GM12891 (cell line): ENCODE results near the gene CGGBP1.

Experiments
- PAX5 ChIP-seq: IDR thresholded peaks from 2 replicates; pipeline ENCODE4 v1.6.1; 2011; ENCODE audit warnings: low read length, moderate library complexity, mild to moderate bottlenecking; ENCODE audit not compliant: insufficient read depth, severe bottlenecking
- POLR2A ChIP-seq: IDR thresholded peaks from 2 replicates; pipeline ENCODE4 v1.6.1; 2011; ENCODE audit warnings: low read depth, low read length, control low read depth
- POLR2AphosphoS5 ChIP-seq: IDR thresholded peaks from 2 replicates; pipeline ENCODE4 v1.6.1; 2011; ENCODE audit warnings: low read depth, low read length, control low read depth
- POU2F2 ChIP-seq: IDR thresholded peaks from 2 replicates; pipeline ENCODE4 v1.6.1; 2011; ENCODE audit warnings: low read depth, mild to moderate bottlenecking, control low read depth, low read length, moderate library complexity
- SPI1 ChIP-seq: IDR thresholded peaks from 2 replicates; pipeline ENCODE4 v1.6.1; 2011; ENCODE audit warnings: low read depth, low read length, control low read depth
- TAF1 ChIP-seq: IDR thresholded peaks from 2 replicates; pipeline ENCODE4 v1.6.1; 2011; ENCODE audit warnings: low read depth, low read length, control low read depth

DNA sequence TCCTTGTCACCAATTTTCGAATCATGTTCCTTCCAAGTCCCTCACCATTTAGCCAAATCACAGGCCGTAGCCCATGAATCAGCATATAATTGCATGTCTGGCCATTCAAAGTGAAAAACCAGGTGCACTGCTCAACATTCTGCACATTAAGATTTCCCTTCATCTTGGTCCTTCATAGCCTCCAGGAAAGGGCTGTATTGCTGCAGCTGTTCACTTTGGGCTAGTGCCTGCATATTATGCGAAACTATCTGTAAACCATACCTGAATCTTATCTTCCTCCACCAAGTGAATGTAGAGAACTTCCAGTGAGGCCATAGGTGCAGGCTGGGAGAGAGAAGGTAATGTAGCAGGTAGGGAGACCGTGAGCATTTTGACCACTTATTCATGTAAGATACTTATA is 18.3 kb downstream of the CGGBP1 start:
- TF ChIP-seq POLR2A = no peak
- no peak for TF ChIP-seq POLR2AphosphoS5
- no peak for TF ChIP-seq SPI1
- TF ChIP-seq TAF1 = no peak
- no peak for TF ChIP-seq POU2F2
- no peak for TF ChIP-seq PAX5
